EL (cell line): ENCODE measurements around the gene DLX4.

Experiments
- DNase-seq: peaks from one replicate; pipeline ENCODE4 v3.0.0-alpha.2; 2016

The DLX4 gene, protein sequence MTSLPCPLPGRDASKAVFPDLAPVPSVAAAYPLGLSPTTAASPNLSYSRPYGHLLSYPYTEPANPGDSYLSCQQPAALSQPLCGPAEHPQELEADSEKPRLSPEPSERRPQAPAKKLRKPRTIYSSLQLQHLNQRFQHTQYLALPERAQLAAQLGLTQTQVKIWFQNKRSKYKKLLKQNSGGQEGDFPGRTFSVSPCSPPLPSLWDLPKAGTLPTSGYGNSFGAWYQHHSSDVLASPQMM

DNA sequence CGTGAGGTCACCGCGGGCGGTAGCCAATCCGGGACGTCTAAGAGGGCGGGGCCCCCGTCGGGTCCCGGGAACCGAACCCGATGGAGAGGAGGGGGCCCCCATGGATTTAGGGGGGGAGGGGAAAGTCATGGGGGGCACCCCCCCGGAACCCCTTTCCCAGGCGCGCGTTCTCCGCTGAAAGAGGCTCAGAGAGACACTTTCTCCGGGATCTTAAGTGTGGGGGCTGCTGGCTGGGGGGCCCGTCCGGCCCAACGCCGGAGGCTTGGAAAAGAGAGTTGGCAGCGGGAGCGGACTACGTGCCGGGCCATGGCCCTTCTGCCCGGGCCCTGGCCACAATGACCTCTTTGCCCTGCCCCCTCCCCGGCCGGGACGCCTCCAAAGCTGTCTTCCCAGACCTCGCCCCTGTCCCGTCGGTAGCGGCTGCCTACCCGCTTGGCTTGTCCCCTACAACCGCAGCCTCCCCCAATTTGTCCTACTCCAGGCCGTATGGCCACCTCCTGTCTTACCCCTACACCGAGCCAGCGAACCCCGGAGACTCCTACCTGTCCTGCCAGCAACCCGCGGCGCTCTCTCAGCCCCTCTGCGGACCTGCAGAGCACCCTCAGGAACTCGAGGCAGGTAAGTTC lies at the start of gene DLX4:
Gene DLX4, plus strand, starts transcription at position 57 of the 626 bp plus-strand sequence. Its CDS starts 279 bp downstream, at position 336.
- DNase-seq = no peak

DNA sequence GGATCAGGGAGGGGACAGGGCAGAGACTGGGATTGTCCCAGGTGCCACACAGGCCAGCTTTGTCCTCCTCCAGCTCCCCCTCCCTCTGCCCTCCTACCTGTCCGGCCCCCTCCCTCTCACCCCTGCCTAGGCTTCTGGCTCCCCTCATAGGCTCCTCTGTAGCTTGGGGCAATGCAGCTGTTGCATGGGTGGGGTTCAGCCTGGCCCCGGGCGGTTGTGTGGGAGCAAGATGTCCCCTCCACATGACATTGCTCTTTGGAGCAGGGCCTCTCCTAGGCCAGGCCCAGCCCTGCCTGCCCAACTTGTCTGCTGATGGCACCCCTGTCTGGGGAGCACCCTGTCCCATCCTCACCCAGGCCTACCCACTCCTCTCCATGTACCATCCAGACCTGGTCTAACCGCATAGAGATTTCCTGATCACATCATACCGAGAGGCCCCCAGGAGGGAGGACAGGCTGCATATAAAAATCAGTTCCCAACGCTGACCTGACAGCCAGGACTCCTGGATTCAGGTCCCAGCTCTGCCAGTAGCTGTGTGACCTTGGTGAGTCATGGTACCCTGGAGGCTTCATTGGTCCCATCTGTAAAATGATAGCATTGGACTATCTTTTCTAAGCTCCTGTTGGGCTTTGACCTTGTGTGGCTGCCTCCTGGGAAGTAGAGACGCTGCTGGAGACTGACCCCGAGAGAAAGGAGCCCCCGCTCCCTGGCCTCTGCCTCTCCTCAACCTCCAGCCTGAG lies 48.8 kb upstream of the DLX4 start:
- DNase-seq = no peak

DNA sequence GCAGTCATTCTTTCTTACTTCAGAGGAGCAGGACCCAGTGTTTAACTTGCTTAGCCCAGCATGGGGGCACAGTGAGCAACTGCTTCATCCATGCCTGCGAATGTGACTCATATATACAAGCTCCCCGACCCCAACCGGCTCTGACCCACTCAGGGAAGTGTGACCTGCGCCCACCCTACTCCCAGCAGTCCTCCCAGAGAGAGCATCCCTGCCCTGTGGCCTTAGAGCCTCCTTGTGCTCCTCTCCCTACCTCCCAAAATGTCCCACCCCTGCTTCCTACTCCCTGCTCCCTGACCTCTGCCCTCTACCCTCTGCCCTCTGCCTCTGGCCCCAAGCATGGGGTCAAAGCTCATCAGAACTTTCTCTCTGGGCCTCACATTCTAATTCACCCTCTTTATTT lies 46.9 kb upstream of the DLX4 start:
- no peak for DNase-seq

DNA sequence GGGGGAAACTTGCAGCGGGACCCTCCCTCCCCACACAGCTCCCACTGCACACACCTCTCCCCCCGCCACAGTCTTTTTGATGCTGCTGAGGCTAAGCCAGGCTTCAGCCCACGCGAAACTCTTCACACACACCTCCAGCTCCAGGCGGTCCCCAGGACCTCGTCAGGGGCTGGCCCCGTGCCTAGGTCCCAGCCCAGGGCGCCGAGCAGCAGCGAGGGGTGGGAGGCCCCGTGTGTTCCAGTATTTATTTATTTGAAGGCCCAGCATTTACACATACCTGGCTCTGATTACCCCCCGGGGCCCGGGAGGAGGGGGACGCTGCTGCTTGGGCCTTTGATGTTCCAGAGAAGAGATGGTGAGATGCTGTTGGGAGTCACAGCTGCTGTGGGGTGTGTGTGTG lies 44.9 kb upstream of the DLX4 start:
- no peak for DNase-seq

DNA sequence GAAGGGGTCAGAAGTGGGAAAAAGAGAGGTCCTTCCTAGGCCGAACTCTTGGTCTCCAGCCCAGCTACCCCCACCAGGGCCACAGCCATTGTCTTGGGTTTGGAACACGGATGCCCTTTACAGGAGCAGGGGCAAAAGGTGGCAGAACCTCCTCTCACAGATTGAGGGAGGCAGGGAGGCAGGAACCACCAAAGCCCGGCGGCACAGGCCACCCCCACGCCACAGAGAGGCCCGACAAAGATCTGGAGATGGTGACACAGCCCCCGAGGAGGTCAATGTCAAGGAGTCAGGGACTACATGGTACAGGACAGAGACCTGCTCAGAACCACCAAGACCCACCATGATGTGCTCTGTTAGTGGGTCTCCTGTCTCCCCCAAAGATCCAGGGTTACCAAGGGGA lies 44.4 kb upstream of the DLX4 start:
- DNase-seq = no peak

DNA sequence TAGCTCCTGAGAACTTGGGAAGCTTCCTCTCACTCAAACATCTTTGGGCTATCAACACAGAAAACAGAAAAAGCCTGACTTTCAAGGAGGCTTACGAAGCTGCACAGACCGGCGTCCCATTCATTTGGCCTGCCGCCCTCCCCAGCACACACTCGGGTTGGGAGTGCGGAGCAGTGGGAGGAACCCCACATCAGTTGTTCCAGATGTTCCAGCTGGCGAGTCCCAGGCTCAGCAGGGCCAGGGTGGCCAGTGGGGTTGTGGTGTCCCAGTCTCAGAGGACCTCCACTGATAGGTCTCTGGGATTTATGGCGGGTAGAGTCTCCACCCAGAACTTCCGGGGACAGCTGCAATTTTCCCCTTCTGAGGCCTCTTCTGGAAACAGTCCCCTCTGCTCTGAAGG lies 43.1 kb upstream of the DLX4 start:
- DNase-seq = no peak

DNA sequence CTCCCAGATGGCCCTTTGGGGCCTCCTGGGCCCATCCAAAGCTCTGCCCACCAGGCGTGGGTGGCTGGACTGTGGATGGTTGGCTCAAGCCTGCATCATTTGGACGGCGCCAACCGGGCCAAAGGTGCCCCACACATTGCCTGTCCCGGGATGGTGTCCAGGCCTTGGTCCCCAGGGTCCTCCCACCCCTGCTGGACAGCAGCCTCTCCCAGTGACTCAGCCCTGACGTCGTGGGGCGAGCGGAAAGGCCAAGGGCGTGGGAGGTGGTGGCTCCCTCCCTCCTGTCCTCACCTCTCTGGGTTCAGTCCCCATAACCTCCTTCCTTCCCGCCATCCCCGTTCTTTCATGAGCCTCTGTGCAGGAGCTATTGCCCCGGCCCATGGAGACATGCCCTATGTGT lies 42.1 kb upstream of the DLX4 start:
- peak; percentile 19 for DNase-seq

DNA sequence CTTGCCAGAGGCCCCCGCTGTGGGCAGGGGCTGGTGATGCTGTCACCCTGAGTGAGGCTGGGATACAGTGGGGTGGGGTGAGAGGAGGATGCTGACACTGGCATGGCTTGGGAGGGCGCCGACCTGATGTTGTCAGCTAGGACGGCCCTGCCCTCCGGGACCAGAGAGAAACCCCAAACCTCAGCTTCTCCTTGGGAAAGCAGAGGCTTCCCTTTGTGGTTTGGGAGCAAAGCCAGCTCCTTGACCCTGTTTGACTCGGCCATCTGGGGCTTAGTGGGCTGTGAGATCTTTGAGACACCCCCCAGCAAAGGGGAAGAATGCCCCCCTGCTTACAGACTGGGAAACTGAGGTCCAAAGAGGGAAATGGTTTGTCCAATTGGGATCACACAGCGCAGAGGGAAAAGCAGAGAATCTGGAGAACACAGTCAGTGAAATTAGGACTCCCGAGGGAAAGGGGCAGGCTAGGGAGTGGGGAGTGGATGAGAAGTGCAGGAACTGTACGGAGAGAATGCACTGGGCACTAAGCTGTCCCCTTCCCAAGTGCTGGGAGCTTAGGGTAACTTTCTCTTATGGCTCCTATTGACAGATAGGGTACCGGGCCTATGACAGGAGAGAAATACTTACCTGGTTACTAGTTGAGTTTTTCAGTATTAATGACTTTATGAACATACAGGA lies 40.7 kb upstream of the DLX4 start:
- DNase-seq = peak; percentile 11

DNA sequence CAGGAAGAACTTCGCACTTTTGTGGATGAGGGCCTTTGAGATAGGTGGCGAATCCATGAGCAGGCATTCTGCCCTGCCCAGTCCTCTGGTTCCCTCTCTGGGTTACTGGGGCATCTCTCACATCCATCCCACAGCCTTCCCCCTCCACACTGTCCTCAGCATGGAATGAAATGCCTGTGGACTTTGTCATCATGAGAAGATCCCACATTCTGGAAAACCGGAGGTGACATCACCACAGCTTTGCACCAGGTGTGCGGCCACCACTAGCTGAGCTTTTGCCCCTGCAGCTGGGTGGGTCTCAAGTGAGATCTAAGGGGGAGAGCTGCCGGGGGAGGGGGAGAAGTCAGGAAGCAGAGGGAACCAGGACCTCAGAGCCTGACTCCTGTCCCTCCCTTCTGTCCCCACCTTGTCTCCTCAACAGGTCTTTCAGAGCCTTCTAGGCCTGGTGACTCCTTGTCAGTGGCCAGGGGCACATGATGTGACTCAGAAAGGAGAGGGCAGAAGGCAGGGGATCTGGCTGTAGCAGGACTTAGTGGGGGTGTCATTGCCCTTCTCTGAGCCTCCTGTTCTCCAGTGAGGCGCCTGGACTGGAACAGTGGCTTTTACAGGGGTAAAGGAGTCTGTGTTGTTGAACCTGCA lies 40.0 kb upstream of the DLX4 start:
- DNase-seq = peak; percentile 70

DNA sequence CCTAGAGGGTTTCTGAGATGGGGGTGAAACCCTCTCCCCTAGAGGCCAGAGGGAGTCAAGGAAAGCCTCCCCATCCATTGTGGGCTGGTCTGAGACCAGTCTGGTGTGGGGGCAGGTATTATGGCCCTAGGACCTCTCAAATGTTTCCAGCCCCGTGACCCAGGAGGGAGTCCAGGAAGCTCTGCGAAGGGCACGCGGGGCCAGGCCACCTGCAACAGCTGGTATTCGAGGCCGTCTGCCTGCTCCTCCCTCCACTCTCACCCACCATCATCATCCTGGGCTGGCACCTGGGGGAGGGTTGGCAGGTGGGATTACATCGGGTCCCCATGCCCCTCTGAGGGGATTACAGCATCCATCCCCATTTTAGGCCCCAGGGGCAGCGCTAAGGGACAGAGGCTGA lies 38.1 kb upstream of the DLX4 start:
- DNase-seq = no peak

DNA sequence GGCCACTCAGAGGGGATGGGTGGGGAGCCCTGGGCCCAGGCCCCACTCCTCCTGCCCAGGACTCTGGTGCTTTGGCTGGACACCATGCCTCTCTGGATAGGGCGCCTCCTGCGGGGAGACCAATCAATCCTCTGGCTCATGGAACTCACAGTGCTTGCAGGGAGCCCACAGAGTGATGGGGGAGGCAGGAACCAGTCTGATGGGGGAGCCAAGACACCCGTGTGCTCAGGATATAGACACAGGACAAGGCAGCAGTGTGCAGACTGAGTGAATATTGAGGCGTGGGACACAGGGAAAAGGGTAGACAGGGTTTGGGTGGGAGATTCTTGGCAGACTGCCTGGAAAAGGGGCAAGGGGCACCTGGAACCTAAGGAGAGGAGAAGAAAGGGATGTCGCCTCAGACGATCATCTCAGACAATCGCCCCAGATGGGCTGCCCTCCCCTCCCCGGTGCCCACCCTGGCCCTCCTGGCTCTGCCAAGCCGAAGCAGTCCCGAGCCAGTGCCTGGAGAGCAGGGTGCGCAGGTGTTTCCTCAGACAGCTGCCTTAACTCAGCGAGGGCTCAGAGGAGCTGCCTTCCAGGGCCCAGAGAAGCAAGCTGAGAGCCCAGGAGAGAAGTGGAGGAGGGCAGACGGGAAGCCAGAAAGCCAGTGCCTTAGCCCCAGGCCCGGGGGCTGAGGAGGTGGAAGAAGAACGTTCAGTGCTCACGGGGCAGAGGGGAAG lies 37.4 kb upstream of the DLX4 start:
- DNase-seq = no peak

DNA sequence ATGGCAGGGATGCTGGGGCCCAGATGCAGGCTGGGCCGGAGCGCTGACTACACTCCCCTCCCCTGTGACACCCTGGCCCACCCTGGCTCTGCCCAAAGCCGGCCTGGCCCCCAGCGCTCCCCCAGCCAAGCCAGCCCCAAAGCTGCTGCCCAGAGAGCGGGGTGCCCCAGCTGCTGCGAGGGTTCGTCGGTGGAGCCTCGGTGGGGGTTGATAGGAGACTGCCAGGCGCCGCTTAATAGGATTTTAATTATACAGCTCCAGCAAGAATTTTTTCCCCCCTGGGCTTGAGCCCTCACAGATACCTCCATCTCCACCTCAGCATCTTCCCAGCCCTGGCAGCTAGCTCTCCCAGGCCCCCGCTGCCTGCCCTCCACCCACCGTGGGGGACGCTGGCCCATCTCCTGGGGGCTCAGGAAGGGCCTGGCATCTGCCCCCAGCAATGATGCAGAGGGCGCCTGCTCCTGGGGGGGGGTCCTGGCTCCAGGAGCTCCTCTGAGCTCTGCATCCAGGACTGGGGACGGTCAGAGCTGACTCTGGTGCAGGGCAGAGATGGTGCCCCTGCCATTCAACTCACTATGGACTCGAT lies 36.8 kb upstream of the DLX4 start:
- DNase-seq = no peak

DNA sequence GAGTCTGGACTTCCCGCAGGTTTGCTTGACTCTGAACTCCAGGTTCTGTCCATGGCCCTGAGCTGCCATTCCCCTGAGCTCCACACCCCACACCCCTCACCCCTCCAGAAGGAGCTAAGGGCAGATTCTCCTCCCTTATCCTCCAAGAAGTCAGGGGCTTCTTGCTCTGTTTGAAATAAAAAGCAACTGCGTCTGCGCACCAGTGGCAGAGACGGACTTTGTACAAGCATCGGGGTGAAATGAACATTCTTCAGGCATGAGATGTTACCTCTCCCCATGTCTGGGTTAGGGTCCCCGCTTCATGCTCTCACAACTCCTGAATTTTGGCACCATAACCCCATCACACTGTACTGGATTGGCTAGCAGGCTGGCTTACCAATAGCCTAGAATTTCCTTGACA lies 36.1 kb upstream of the DLX4 start:
- no peak for DNase-seq

DNA sequence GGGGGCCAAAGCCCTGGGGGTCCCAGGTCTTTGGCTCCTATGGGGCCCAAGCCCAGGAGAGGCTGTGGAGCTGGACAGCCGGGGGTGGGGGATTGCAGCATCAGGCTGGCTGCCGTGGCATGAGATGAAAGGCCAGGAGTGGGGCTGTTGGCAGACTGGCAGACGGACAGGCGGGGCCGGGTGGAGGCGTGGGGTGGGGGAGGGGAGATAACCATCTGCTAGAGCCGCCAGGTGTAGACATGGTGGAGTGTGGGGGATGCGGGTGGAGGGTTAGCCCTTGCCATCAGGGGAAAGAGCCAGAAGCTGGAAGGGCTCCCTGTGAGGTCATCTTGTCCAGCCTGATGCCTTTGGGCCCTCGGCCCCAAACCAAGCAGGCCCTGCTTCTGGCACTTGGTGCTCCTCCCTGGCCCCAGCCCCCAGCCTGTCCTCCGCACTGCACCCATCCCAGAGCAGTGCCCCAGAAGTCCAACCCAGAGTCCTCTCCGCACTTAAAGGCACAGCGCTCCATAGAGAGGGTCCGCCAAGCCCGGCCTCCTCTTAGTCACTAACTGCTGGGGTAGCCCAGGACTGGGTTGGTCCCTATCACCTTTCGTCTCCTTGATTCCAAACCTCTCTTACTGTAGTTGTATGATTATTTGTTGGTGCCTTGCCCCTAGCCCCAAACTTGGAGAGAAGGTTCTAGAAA lies 33.3 kb upstream of the DLX4 start:
- DNase-seq = no peak

DNA sequence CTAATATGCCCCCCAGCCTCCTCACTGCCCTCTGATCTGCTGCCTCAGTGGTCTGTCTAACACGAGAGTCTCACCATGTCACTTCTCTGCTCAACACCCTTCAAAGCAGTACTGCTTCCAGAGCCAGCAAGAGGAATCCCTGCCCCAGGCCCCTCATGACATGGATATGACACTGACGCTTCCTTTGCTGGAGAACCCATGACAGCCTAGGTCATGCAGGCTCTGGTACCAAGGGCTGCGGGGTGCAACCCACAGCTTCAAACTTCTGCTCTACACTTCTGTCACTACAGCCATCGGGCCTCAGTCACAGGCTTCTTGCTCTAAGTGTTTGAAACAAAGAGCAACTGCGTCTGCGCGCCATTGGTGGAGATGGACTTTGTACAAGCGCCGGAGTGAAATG lies 32.6 kb upstream of the DLX4 start:
- DNase-seq = no peak

DNA sequence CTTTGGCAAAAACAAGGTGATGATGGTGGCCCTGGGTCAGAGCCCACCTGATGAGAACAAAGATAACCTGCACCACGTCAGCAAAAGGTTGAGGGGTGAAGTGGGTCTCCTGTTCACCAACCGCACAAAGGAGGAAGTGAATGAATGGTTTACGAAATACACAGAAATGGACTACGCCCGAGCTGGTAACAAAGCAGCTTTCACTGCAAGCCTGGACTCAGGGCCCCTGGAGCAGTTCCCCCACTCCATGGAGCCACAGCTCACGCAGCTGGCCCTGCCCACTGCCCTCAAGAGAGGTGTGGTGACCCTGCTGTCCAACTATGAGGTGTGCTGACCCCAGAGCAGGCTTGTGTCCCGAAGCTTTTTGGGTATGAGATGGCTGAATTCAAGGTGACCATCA lies 29.7 kb upstream of the DLX4 start:
- no peak for DNase-seq

DNA sequence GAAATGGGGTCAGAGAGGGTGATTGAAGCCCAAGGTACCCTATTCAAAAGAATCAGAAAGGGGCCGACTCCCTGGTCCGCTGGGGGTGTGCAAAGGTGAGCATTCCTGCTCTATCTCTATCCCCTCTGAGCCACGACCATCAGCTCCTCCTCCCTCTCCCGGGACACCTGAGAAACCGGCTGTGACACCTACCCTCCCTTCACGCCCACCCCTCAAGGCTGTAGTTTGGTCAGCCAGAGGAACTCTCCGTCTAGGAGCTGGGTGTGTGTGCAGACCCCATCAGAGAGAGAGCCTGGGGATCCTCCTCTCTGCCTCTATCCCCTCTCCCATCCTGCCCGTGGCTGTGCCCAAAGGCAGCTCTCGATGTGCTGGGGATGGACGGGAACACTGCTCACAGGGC lies 27.6 kb upstream of the DLX4 start:
- no peak for DNase-seq

DNA sequence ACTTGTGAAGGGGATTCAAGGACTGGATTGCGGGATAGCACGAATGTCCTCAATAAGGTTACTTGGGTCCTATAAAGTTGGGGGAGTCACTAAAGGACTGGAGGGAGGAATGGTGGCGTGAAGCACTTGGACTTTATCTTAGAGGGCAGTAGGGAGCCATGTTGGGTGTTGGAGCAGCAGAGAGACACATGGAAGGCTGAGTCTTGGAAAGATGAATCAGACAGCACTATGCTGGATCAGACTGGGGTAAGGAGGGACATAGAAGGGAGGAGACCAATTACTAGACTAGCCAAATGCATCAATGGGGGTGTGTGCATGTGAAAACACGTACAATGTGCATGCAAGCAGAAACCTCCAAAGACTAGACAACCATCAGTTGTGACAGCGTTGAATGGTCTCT lies 26.0 kb upstream of the DLX4 start:
- DNase-seq = no peak

DNA sequence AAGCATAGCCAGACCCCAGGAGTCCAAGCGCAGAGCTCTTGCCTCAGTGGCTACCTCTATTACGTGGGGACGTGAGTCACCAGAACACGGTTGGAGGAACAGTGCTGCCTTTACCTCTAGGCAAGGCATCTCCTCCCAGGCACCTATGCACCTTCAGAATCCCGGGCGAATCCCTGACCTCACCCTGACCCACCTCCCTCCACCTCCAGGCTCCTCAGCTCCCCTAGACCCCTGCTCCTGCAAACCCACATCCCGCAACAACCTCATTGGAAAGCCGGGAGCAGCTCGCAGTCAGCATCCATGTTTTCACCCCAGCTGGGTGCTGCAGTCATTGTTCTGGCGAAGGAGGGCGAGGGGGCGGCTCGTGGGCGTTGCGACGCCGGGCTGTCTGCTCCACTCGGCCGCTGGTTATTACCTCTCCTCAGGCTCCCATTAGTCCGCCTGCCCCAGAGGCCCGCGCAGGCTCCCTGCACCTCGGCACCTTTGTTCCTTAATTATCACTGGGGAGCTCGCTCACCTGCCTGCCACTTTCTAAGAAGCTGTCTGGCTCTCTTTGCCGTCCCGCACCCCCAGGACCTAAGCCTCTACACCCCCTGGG lies 24.6 kb upstream of the DLX4 start:
- DNase-seq = no peak

DNA sequence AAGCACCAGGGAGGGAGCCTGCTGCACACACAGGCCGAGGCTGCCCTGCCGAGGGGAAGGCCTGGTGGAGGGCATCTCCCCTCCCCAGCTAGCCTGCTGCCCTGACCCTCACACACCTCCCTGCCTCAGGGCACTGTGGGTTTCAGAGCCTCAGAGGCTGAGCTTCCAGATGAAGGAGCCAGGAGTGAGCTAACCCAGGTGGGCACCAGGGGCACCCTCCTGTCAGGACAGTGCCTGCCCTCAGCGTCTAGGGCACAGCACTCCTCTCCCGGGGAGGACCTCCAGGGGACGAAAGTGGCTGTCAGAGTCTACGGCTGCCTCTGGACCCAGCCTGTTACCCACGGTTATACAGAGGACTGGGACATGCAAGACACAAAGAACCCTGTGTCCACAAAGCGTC lies 22.8 kb upstream of the DLX4 start:
- no peak for DNase-seq

DNA sequence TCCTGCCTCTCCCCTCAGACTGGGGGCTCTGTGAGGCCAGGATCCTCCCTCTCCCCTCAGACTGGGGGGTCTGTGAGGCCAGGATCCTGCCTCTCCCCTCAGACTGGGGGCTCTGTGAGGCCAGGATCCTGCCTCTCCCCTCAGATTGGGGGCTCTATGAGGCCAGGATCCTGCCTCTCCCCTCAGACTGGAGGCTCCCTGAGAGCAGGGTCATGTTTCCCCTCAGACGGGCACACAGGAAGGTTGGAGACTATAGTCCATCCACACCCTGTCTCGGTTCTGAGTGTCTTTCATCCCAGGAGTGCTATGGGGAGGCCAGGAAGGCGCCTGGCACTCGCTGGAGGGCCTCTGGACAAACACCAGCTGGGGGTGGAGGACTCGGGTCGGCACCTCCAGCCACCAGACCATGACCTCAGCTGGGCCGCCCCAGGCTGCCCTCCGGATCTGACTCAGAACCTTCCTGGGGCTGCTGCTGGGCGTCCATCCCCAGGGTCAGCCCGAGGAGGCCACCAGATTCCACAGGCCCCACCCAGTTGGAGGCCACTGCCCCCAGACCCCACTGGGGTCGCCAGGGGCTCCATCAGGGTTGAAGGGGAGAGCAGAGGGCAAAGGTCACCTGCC lies 21.9 kb upstream of the DLX4 start:
- DNase-seq = no peak
